NCI-H1694 treated with DMSO at 0.1 percent for 48 hours (cell line): Measurements from ENCODE around the gene PKD1.

Source experiments
- DNase-seq: peaks from one replicate; lab custom pipeline; 2025; lab: John Stamatoyannopoulos, UW

Gene PKD1

DNA sequence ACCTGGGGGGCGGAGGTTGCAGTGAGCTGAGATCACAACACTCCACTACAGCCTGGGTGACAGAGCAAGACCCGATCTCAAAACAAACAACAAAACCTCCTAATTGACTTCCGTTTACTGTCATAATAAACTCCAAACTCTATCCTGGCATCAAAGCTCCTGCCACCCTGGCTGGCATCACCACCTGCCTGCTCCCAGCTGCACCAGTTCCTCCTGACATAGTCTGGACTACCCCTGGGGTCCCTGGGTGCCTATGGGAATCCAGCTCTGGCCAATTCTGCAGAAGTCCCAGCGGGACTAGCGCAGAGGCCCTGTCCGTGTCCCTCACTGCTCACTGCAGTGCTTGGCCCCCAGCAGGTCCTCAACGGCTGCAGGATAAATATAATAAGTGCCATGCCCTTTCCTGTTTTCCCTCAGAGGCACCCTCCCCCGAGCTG, 88.8 kb downstream of the PKD1 start:
- DNase-seq, result no peak

- DNase-seq, result no peak
Measured at GRCh38 chr16:2045965-2046892, 89.5 kb downstream of the PKD1 start.

- DNase-seq, result no peak
Measured at GRCh38 chr16:2044541-2044940, 91.2 kb downstream of the PKD1 start.

GRCh38 chr16:2043667-2044451, 91.8 kb downstream of the PKD1 start:
- DNase-seq, result no peak

GRCh38 chr16:2042986-2043666, 92.6 kb downstream of the PKD1 start:
- no peak for DNase-seq

DNA sequence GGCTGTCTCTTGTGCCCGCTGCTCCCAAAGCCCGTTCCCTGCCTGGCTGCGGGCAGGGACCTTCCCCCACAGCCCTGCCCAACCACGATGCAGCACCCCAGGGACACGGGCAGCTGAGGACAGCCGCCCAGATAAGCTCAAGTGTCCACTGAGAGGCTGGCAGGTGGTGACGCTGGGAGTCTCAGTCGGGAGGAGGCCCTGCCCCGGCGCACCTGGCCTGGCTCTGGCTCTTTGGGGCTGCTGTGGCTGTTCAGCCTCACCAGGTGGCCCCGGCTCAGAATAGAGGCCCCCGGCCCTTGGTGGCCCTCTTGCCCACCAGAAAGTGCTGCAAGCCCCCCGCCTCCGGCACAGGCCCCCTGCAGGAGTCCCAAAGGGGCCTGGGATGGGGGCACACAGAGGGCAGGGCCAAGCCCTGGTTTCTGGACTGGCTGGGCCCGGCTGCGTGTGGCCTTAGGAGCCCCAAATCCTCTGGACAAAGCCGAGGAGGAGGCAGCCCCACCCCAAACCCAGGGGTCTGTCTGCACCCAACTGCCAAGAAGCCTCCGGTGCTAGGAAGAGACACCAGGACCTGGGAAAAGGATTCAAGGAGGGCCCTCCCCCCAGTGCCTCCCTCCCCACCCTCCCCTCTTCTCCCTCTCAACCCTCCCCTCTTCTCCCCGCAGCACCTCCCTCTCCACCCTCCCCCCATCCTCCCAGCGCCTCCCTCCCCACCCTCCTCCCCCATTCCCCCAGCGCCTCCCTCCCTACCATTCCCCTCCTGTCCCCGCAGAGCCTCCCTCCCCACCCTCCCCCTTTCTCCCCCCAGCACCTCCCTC, 93.3 kb downstream of the PKD1 start:
- no peak for DNase-seq

GRCh38 chr16:2040787-2041522, 94.7 kb downstream of the PKD1 start:
- DNase-seq, result no peak

- no peak for DNase-seq
Measured at GRCh38 chr16:2040041-2040786, 95.5 kb downstream of the PKD1 start.

- DNase-seq, result no peak
Measured at GRCh38 chr16:2039274-2040031, 96.2 kb downstream of the PKD1 start.
